Peyer's patch (tissue), 4 donors: Measurements from ENCODE around the gene KCNIP4. TPM values are rescaled to one million over a fixed set of nuclear protein-coding genes. Genes with fewer than 3 reads are reported as not detected.

Experiments
- DNase-seq, 3 donors: peaks; one replicate each; pipeline ENCODE4 v3.0.0-alpha.2; 2017 to 2019
- H3K27ac ChIP-seq, 4 donors: fragments of 200-600 bp; sonication (generic); one replicate each; pipeline ENCODE4 v1.5.1; 2016 to 2019
- H3K27me3 ChIP-seq, 2 donors: fragments of 200-600 bp; sonication (generic); one replicate each; pipeline ENCODE4 v1.5.1; 2019
- H3K36me3 ChIP-seq, 3 donors: fragments of 200-600 bp; sonication (generic); one replicate each; pipeline ENCODE4 v1.5.1; 2016 to 2019
- H3K4me1 ChIP-seq, 4 donors: fragments of 200-600 bp; sonication (generic); one replicate each; pipeline ENCODE4 v1.5.1; 2016 to 2019
- H3K4me3 ChIP-seq, 4 donors: fragments of 200-600 bp; sonication (generic); 1 replicate in 3 of 4; 2 replicates in 1 of 4; pipeline ENCODE4 v1.5.1; 2016 to 2019; ENCODE audit warnings: mild to moderate bottlenecking in 1 of 4
- H3K9me3 ChIP-seq, 4 donors: fragments of 200-600 bp; sonication (generic); one replicate each; pipeline ENCODE4 v1.5.1; 2016 to 2019; ENCODE audit warnings: mild to moderate bottlenecking in 1 of 4
- CTCF ChIP-seq, 6 experiments: fragments of 450-650 bp in 4 of 6; fragments of 200-600 bp in 2 of 6; sonication (generic) in 1 of 6; IDR thresholded peaks; one replicate each; pipeline ENCODE4 v1.5.1; 2017 to 2019; ENCODE audit warnings: antibody characterized with exemption in 6 of 6, mild to moderate bottlenecking in 3 of 6, moderate library complexity in 1 of 6
- POLR2A ChIP-seq, 2 donors: fragments of 450-650 bp; IDR thresholded peaks; one replicate each; pipeline ENCODE4 v1.5.1; 2017; ENCODE audit warnings: antibody characterized with exemption in 2 of 2, mild to moderate bottlenecking in 2 of 2, moderate library complexity in 2 of 2
- total RNA-seq, 4 donors: library from RNA; depleted of rRNA; stranded (reverse); fragments of >200 nt; gene quantifications; one replicate each; pipeline ENCODE4 v1.1.0, GENCODE V29; 2016

Gene KCNIP4
- total RNA-seq, 4 donors from 2014 or later = 2.8 TPM; not detected in 3

GRCh38 chr4:20859097-20859781 lies 1089.3 kb downstream of the KCNIP4 start:
- H3K4me1 ChIP-seq = no peaks in the 10 kb centered on the region
- no peak for DNase-seq
- H3K27ac ChIP-seq = no peak overlapping the region
- H3K27me3 ChIP-seq = no peaks in the 10 kb centered on the region
- TF ChIP-seq CTCF (IDR thresholded peaks at IDR 0.05) (no peak), POLR2A (IDR thresholded peaks at IDR 0.05) (no peak)
- H3K9me3 ChIP-seq = peaks cover 0 to 2% (median 0%) of the 10 kb centered on the region in 4 donors
- H3K4me3 ChIP-seq = no peak overlapping the region
- no peaks in the 10 kb centered on the region for H3K36me3 ChIP-seq

GRCh38 chr4:20857081-20857480 lies 1091.5 kb downstream of the KCNIP4 start:
- no peak overlapping the region for H3K27ac ChIP-seq
- TF ChIP-seq CTCF (IDR thresholded peaks at IDR 0.05) (no peak), POLR2A (IDR thresholded peaks at IDR 0.05) (no peak)
- H3K27me3 ChIP-seq = no peaks in the 10 kb centered on the region
- DNase-seq = no peak
- H3K4me3 ChIP-seq = no peak overlapping the region
- no peaks in the 10 kb centered on the region for H3K36me3 ChIP-seq
- no peaks in the 10 kb centered on the region for H3K4me1 ChIP-seq
- H3K9me3 ChIP-seq = no peaks in the 10 kb centered on the region

GRCh38 chr4:20847124-20847747 lies 1101.3 kb downstream of the KCNIP4 start:
- Histone ChIP-seq H3K27ac (no peak overlapping the region), H3K4me1 (no peaks in the 10 kb centered on the region), H3K27me3 (no peaks in the 10 kb centered on the region), H3K4me3 (no peak overlapping the region), H3K36me3 (no peaks in the 10 kb centered on the region), H3K9me3 (no peaks in the 10 kb centered on the region)
- DNase-seq = no peak
- TF ChIP-seq POLR2A (IDR thresholded peaks at IDR 0.05) (no peak), CTCF (IDR thresholded peaks at IDR 0.05) (no peak)

GRCh38 chr4:20844311-20844710 lies 1104.3 kb downstream of the KCNIP4 start:
- no peak for DNase-seq
- H3K27me3 ChIP-seq = no peaks in the 10 kb centered on the region
- no peaks in the 10 kb centered on the region for H3K4me1 ChIP-seq
- no peak for TF ChIP-seq CTCF (IDR thresholded peaks at IDR 0.05)
- no peak for TF ChIP-seq POLR2A (IDR thresholded peaks at IDR 0.05)
- no peaks in the 10 kb centered on the region for H3K9me3 ChIP-seq
- H3K4me3 ChIP-seq = no peak overlapping the region
- no peak overlapping the region for H3K27ac ChIP-seq
- no peaks in the 10 kb centered on the region for H3K36me3 ChIP-seq

- H3K4me3 ChIP-seq = no peak overlapping the region
- H3K36me3 ChIP-seq = no peaks in the 10 kb centered on the region
- no peaks in the 10 kb centered on the region for H3K27me3 ChIP-seq
- H3K9me3 ChIP-seq = no peaks in the 10 kb centered on the region
- DNase-seq = no peak
- no peaks in the 10 kb centered on the region for H3K4me1 ChIP-seq
- no peak overlapping the region for H3K27ac ChIP-seq
- TF ChIP-seq CTCF (IDR thresholded peaks at IDR 0.05) = no peak
- TF ChIP-seq POLR2A (IDR thresholded peaks at IDR 0.05) = no peak
These were observed 1107.9 kb downstream of the KCNIP4 start for GRCh38 chr4:20840648-20841190.
